GM19239 (cell line): ENCODE results near the gene PRR20G.
"Not testable (repeated sequence)": the region's sequence is repeated elsewhere in the genome, so short reads cannot be mapped to it uniquely, and the experiment has no call there.

ENCODE experiments used
- DNase-seq: peaks from one replicate; pipeline ENCODE4 v3.0.0; 2011; ENCODE audit warnings: low spot score; ENCODE audit not compliant: insufficient read length
- FAIRE-seq: peaks from 2 replicates; lab custom pipeline; 2011; peaks lifted over from hg19 to GRCh38; lab: Jason Lieb, UNC

PRR20G gene

DNA sequence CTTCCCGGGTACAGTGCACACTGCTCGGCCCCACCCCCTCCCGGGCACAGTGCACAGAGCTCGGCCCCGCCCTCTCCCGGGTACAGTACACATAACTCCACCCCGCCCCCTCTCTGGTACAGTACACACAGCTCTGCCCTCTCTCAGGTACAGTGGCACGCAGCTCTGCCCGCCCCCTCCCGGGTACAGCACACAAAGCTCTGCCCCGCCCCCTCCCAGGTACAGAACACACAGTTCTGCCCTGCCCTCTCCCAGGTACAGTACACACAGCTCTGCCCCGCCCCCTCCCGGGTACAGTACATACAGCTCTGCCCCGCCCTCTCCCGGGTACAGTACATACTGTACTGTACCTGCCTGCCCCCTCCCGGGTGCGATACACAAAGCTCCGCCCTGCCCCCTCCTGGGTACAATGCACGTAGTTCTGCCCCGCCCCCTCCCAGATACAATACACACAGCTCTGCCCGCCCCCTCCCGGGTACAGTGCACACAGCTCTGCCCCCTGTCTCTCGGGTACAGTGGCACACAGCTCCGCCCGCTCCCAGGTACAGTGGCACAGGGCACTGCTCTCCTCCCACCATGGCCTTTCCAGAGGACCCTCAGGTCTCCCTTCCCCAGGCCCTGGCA, 16.4 kb upstream of the PRR20G start:
- no peak for DNase-seq
- FAIRE-seq, result no peak

DNA sequence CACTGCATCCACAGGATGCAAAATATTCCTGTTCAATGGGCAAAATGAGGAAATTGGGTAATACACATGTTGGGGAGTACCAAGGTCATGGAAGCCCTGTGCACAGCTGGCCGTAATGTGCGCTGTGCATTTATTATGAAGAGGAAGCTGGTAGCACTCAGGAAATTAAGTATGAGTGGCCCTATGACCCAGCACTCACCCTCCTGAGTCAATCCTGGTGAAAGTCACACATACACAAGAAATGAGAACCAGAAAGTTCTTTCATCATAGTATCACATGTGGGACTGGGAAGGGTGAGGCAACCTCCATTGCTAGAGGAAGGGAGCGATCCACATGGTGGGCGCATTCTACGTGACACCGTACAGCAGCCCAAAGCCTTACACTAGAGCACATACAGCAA, 11.4 kb upstream of the PRR20G start:
- DNase-seq (no peak), FAIRE-seq (no peak)

DNA sequence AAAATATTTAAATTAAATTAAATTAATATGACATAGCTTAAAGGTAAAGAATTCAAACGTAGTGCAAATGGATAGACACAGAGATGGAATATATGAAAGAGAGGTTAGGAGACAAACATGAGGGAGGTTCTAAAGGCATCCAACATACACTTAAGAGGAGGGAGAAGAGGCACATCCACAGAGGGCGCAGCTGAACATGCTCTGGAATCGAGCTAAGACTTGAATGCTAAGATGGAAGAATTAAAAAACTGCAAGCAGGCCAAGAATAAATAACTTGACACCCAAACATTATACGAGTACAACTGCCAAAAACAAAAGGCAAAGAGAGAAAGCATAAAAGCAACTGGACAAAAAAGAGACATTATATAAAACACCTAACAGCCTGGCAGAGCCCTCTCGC, 9.1 kb upstream of the PRR20G start:
- DNase-seq (no peak), FAIRE-seq (no peak)

DNA sequence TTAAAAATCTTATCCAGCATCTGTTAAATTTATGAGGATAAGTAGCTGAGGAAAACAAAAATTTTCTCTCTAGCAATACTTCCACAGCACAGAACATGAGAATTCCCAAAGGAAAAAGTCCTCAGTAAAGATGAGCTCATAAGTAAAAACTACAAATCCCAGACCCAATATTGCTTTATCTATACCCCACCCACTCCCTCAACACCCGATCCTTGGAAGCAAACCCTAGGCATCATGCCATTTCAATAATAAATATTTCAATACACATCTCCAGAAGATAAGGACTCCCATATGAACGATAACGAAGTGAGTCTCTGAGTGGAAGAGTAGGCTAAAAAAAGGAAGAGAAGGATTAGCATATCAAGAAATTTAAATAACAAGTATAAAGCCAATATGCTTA, 8.3 kb upstream of the PRR20G start:
- FAIRE-seq (no peak), DNase-seq (no peak)

DNA sequence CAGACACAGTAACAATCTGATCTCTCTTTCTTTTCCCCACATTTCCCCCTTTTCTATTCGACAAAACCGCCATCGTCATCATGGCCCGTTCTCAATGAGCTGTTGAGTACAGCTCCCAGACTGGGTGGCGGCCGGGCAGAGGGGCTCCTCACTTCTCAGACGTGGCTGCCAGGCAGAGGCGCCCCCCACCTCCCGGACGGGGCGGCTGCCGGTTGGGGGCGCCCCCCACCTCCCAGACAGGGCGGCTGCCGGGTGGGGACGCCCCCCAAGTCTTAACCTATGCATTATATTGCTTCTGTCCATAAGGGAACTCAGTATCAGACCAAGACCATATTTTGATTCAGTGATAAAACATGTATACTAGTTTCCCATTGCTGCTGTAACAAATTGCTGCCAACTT, 5.8 kb upstream of the PRR20G start:
- DNase-seq, FAIRE-seq: not testable (repeated sequence)

DNA sequence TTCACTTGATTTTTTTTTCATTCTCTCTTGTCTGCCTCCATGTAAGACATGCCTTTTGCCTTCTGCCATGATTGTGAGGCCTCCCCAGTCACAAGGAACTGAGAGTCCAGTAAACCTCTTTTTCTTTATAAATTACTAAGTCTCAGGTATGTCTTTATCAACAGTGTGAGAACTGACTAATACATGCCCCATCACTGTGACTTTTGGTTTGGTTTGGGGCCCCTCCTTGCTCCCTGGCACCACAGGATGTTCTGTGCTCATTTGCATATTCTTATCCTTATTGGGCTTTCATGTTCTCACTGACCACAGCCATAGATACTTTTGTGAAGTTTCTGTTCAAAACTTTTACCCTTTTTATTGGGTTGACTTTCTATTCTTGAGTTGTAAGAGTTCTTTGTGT, 3.8 kb upstream of the PRR20G start:
- DNase-seq, result no peak
- FAIRE-seq, result no peak

DNA sequence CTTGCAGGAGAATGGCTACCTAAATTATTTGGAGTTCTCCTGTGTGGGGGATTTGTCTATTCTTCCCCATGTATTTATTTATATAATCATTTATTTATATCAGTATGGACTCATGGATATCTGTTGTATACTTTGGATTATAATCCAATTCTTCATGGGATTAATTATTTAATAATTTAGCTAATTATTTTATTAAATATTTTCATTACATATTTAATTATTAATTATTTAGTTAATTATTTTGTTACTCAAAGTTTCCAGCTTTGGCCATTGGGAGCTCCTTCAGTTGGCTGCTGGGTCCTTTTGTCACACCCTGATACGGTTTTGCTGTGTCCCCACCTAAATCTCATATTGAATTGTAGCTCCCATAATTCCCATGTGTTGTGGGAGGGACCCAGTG, 3.3 kb upstream of the PRR20G start:
- DNase-seq (no peak), FAIRE-seq (no peak)

DNA sequence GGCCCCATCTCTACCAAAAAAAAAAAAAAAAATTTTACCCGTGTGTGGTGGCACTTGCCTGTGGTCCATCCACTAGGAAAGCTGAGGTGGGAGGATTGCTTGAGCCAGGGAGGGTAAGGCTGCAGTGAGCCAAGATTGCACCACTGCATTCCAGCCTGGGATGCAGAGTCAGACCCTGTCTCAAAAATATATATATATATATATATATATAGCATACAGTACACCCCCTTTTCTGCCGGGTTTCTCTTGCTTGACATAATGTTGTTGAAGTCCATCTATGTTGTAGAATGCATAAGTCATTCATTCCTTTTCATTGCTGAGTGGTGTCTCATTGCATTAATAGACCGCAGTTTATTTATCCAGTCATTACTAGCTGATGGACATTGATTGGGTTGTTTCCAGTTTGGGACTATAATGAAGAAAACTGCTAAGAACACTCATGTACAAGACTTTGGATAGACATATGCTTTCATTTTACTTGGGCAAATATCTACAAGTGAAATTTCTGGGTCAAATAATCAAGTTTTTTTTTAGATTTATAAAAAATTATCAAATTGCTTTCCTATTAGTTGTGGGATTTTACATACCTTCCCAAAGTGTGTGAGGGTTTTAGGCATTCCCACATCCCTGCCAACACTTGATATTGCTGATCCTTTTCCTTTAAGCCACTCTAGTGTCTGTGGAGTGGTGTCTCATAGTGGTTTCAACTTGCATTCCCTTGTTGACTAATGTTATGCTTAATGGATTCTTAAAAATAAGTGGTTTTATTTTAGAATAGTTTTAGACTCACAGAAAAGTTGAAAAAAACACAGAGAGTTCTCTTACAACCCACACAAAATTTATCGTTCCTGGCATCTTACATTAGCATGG, 2.1 kb upstream of the PRR20G start:
- DNase-seq (no peak), FAIRE-seq (no peak)

DNA sequence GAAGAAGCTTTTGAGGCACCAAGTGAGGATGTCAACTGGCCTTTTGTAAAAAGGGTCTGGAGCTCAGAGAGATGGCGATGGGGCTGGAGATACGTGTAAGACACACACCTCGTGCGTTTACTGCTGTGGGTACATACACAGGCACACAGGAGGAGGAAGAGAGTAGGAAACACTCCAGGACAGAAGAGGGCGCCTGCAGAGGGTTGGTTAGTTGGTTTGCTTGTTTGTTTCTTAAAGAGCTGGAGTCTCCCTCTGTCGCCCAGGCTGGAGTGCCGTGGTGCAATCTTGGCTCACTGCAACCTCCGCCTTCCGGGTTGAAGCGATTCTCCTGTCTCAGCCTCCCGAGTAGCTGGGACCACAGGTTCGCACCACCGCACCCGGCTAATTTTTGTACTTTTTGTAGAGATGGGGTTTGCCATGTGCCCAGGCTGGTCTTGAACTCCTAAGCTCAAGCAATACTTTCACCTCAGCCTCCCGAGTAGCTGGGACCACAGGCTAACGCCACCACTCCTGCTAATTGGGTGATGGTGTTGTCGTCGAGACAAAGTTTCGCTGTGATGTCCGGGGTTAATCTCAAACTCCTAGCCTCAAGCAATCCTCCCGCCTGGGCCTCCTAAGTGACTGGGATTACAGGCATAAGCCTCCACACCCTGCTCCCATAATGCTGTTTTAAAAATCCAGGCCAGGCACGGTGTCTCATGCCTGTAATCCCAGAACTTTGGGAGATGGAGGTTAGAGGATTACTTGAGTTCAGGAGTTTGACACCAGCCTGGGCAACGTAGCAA, 1.3 kb upstream of the PRR20G start:
- FAIRE-seq, result no peak
- DNase-seq, result no peak

DNA sequence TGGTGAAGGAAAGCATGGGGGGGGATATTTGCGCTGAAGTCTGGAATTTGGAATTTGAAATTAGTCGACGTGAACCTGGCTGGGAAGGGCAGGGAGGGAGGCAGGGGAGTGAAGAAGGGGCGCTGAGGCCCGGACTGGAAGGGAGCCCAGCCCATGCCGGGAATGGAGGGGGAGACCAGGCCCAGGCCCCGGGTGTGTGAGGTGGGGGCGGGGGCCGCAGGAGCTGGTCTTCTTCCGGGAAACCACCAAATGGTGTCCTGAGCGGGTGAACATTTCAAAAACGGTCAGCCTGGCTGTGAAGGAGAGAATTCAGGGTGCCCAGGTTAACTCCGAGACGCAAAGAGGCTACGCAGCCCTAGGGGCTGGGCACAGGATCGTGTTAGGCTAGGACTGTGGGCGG, 497 bp upstream of the PRR20G start:
- DNase-seq (no peak), FAIRE-seq (no peak)

DNA sequence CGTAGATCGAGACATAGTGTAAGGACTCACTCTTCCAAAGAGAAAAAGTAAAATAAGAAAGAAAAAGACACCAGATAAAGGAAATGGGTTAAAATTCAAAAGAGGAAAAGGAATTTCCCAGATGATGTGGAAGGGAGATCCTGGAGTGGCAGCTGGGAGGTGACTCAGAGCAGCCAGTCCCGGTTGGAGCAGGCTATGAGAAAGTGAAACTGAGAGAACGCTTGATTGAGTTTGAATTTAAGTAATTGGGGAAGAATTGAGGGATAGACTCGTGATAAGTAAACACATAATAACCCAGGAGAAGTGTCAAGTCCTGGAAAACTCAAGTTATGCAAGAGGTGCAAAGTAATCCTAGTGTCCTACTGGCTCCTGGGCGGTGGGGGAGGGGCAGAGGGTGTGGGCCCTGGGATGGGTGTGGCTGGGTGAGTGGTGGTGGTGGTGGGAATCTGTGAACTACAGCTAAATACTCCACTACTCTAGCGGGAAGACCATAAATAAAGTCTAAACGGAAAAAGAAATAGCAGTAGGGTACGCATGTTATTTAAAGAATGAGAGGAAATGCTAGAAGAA, 1.2 kb downstream of the PRR20G start:
- no peak for FAIRE-seq
- no peak for DNase-seq

DNA sequence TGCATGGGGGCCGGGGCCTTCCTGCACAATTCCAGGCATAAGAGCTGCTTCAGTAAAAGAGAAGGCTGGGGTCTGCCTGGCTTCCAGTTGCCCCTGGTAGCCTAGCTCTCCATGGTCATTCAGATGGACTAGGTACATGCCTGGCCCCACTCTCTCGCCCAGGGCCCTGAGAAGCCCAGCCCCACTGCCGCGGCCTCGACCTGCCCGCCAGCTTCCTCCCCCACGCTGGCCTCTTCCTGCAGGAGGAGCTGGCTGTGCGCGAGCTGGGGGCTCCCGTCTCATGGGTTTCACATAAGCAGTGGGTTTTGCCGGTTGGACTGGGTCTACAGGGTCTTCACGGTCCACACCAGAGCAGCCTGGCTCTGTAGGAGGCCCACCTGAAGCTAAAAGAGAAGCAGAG, 3.6 kb downstream of the PRR20G start:
- FAIRE-seq (no peak), DNase-seq (no peak)

DNA sequence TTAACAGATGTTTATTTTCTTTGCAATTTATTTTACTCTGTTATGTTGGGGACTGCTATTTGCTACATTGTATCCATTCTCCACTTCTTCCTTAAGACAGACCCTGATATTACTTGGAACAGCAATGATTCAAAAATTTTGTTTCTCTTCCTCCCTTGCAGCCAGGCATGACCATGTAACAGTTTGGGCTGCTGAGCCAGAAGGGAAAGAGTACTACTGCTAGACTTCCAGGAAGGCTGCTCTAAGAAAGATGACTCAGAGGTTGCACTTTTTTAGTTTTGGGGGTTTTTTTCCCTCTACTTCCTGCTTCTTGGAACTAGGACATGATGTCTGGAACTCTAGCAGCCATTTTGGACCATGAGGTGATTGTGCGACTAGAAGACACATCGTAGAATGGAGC, 10.3 kb downstream of the PRR20G start:
- FAIRE-seq, result no peak
- DNase-seq, result no peak

DNA sequence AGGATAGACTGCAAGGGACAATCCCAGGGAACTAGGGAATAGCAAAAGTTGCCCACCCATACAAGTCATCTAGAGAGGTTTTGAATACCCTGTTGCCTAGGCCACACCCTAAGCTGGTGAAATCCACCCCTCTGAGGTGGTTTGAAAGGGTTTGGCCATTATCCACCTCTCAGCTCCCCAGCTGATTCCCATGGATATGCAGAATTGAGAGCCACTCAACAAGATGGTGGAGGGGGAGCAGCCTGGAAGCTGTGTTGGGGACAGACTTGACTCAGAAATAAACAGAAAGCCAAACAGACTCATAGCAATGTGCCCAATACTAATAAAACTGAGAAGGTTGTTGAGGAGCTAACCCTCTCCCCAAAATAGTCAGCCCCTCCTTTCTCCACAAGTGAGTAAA, 10.9 kb downstream of the PRR20G start:
- FAIRE-seq (no peak), DNase-seq (no peak)

DNA sequence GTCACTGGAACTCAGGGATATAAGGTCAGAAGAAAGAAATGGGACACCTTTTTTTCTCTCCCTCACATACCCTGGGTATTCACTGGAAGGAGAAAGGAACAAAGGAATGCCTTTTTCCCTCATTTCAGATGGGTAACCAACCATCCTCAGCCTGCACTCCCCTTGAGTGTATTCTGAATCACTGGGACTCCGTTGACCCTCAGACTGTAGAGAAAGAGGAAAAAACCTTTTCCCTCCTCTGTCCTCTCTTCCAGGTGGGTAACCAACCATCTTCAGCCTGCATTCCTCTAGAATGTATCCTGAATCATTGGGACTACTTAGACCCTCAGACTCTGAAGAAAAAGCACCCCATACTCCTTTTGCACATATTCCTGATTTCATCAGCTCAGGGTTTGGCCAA, 11.4 kb downstream of the PRR20G start:
- DNase-seq (no peak), FAIRE-seq (no peak)

DNA sequence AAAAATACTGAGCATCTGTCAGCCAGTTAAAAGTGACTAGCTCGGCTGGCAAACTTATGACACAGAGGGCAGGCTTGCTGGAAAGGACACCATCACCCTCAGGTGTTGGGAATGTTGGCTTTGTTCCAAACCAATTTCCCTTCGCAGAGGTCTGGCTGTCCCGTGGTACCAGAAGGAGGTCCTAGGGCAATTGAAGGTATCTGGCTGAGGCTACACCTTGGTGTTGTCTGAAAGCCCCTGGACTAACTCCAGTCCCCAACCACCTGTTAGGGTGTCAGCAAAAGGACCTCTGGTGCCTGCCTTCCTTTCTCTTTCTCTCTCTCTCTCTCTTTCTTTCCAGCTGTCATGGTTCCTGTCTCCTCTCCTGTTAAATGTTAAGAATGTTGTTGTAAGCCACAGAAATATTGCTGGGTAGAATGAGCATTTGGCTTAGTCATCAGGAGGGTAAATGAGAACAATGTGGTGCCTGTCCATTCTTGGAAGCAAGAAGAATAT, 12.5 kb downstream of the PRR20G start:
- no peak for FAIRE-seq

DNA sequence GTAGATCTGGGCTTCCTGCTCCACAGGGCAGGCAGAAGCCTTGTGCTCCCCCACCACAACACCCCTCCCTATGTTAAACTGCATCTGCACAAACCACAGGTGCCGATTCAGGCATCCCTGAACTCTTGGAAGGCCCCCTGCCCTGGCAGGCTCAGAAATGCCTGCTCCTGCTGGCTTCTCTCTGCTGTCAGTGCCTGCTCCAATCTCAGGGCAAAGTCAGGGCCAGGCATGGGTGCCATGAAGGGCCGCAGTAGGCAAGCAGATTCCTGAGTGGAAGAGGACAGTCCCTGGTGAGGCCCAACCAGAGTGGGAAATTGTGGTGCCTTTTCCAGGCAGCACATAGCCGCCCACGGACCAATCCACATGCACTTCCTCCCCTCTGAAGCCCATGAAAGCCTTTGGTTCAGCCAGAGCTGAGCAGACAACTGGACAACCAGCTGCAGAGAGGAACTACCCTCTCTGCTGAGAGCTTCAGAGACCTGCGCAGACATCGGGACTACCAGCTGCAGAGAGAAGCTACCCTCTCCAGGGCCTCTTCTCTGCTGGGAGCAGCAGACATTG, 13.6 kb downstream of the PRR20G start:
- no peak for DNase-seq
- no peak for FAIRE-seq

More for the DNA sequence above, 12.5 kb downstream of the PRR20G start:
- no peak for DNase-seq

DNA sequence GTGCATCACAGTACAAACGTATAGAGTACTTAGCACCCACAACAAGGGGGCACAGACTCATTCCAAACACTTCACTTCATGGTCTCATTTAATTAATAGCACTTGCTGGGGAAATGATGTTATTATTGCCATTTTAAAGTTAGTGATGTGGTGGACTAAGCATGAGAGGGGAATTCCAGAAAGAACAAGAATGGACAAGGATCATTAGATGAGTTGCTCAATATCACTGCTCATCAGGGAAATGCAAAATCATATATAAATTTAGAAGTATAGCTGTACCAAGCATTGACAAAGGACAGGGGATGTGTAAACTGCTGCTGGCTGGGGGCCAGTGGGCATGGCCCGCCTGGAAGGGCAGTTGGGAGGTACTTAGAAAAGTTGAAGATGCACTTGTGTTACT, 14.6 kb downstream of the PRR20G start:
- DNase-seq, result no peak
- no peak for FAIRE-seq

DNA sequence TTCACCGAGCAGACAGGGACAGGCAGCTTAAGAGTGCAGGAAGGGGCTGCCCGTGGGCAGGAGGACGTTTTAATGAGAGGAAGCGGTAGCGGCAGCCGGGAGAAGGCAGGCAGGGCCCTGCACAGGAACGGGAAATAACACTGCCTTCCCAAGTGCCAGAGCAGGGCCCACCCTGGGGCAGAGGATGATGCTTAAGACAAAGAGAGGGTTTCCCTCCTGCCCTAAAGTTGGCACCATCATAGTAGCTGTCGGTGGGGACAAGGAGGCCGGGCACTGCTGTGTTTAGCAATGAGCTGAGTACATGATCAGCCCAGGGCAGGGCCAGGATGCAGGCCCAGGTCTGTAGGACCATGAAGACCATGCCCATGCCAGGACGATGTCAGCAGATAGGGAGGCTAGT, 21.7 kb downstream of the PRR20G start:
- FAIRE-seq (no peak), DNase-seq (no peak)

DNA sequence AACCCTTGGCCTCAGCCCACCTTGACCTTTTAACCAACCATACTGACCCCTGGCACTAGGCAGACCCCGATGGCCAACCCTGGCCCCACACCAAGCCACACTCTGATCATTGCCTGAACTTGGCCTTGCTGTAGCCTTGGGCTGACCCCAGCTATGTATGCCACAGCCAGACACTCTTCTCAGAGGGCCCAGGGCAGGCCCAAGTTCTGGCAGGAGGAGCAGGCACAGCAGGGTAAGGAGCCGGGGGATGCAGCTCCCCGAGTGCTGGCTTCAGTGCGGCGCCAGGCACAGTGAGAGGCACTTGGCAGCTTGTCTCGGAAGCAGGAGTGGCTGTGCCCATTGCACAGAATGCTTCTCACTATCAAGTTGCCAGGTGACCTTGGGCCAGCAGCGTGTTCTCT, 22.3 kb downstream of the PRR20G start:
- FAIRE-seq (no peak), DNase-seq (no peak)
